Hepatocyte (in vitro differentiated cells): Measurements from ENCODE around the gene CDAN1. TPM values are rescaled to one million over a fixed set of nuclear protein-coding genes. Genes with fewer than 3 reads are reported as not detected.
A peak's percentile ranks its signal among the peaks of the same experiment; 100 is the strongest.

Experiments
- DNase-seq: peaks from one replicate; pipeline ENCODE4 v3.0.0-alpha.2; 2016; ENCODE audit warnings: low spot score
- H2AFZ ChIP-seq: fragments of 200-600 bp; sonication (generic); 2 replicates; pipeline ENCODE4 v1.6.0; 2016; ENCODE audit warnings: antibody characterized with exemption, mild to moderate bottlenecking
- H3K27ac ChIP-seq: fragments of 200-600 bp; sonication (generic); 2 replicates; pipeline ENCODE4 v1.5.1; 2016; ENCODE audit warnings: mild to moderate bottlenecking
- H3K27me3 ChIP-seq: fragments of 200-600 bp; sonication (generic); 2 replicates; pipeline ENCODE4 v1.6.1; 2016
- H3K36me3 ChIP-seq: fragments of 200-600 bp; sonication (generic); replicated peaks from 2 replicates; pipeline ENCODE4 v1.5.1; 2016; ENCODE audit warnings: low read depth; ENCODE audit not compliant: insufficient read depth
- H3K4me1 ChIP-seq: fragments of 200-600 bp; sonication (generic); 2 replicates; pipeline ENCODE4 v1.5.1; 2016; ENCODE audit warnings: mild to moderate bottlenecking, moderate library complexity; ENCODE audit not compliant: insufficient read depth
- H3K4me2 ChIP-seq: fragments of 200-600 bp; sonication (generic); 2 replicates; pipeline ENCODE4 v1.6.0; 2016
- H3K4me3 ChIP-seq: fragments of 200-600 bp; sonication (generic); 2 replicates; pipeline ENCODE4 v1.5.1; 2016; ENCODE audit warnings: mild to moderate bottlenecking
- H3K79me2 ChIP-seq: fragments of 200-600 bp; sonication (generic); 2 replicates; pipeline ENCODE4 v1.6.0; 2017; ENCODE audit warnings: mild to moderate bottlenecking
- H3K9me2 ChIP-seq: fragments of 200-600 bp; sonication (generic); replicated peaks from 2 replicates; pipeline ENCODE4 v1.6.0; 2017; ENCODE audit warnings: mild to moderate bottlenecking; ENCODE audit not compliant: insufficient read depth
- H3K9me3 ChIP-seq: fragments of 200-600 bp; sonication (generic); 2 replicates; pipeline ENCODE4 v1.5.1; 2016; ENCODE audit warnings: low read depth, mild to moderate bottlenecking
- H4K20me1 ChIP-seq: fragments of 200-600 bp; sonication (generic); 2 replicates; pipeline ENCODE4 v1.6.0; 2016; ENCODE audit warnings: mild to moderate bottlenecking; ENCODE audit not compliant: insufficient read depth, poor library complexity, severe bottlenecking
- CTCF ChIP-seq: fragments of 200-600 bp; sonication (generic); IDR thresholded peaks from 2 replicates; pipeline ENCODE4 v1.5.1; 2016; ENCODE audit warnings: antibody characterized with exemption, mild to moderate bottlenecking; ENCODE audit not compliant: poor library complexity
- EZH2 ChIP-seq: fragments of 200-600 bp; sonication (generic); IDR thresholded peaks from 2 replicates; pipeline ENCODE4 v1.6.1; 2016; ENCODE audit warnings: antibody characterized with exemption, mild to moderate bottlenecking, borderline replicate concordance
- EZH2phosphoT487 ChIP-seq: fragments of 200-600 bp; sonication (generic); IDR thresholded peaks from one replicate; pipeline ENCODE4 v1.6.1; 2018; ENCODE audit warnings: antibody characterized with exemption, mild to moderate bottlenecking, low read depth, moderate library complexity; ENCODE audit not compliant: unreplicated experiment, severe bottlenecking
- WGBS: methylation state at CpG from one replicate; pipeline ENCODE4 v1.1.6; 2016; ENCODE audit warnings: low lambda C conversion rate; ENCODE audit errors: missing lambda C conversion rate; 5-methylcytosine and 5-hydroxymethylcytosine counted together
- polyA plus RNA-seq: library from polyadenylated mRNA; unstranded; fragments of >200 nt; fragmentation: Nextera tagmentation; extraction: Ambion mirVana; gene quantifications from 2 replicates; pipeline ENCODE4 v1.2.1, GENCODE V29; 2016
- total RNA-seq: library from RNA; depleted of rRNA; stranded (reverse); fragments of >200 nt; gene quantifications from 2 replicates; pipeline ENCODE4 v1.2.3, GENCODE V29; 2014

Gene CDAN1
- total and polyA plus RNA-seq, 2 experiments from 2014 or later = 12.3 to 13.9 TPM

DNA sequence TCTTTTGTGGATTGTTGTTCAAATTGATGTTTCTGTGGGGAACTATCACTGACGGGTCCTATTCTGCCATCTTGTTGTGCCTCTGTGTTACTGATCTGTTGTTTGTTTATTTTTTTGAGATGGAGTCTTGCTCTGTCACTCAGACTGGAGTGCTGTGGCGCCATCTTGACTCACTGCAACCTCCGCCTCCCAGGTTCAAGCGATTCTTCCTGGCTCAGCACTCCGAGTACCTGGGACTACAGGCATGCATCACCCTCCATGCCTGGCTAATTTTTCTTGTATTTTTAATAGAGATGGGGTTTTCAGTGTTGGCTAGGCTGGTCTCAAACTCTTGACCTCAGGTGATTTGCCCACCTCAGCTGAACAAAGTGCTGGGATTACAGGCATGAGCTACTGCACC, 31.6 kb downstream of the CDAN1 start:
- TF ChIP-seq CTCF (no peak), EZH2phosphoT487 (no peak), EZH2 (no peak)
- Histone ChIP-seq H3K79me2 (no peaks in the 10 kb centered on the region), H3K27me3 (no peaks in the 10 kb centered on the region), H3K36me3 (no peaks in the 10 kb centered on the region), H3K9me3 (no peaks in the 10 kb centered on the region), H3K4me1 (no peaks in the 10 kb centered on the region), H3K4me2 (no peak overlapping the region), H3K27ac (no peak overlapping the region), H2AFZ (no peak overlapping the region), H4K20me1 (no peaks in the 10 kb centered on the region), H3K4me3 (no peak overlapping the region), H3K9me2 (no peaks in the 10 kb centered on the region)
- no peak for DNase-seq
- 95% methylated on average over 5 of the region's 5 CpGs for WGBS

DNA sequence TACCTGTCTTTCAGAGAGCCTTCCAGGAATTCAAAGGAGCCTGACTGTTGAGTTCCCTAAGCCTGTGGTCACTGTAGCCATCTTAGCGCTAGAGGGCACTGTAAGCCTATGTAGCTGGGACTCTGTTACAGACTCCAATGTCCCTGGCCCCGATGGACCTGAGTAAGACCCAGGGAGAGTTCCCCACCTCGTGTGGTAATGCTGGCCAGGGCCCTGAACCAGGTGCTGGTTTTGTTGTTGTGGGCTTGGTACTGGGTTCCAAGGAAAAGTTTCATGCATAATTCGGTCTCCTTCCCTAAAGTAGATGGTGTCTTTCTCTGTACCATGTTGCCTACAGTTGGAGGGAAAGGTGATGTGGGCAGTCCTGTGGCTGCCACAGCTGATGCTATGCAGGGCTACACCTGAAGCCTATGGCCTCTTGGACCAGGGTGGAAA, 32.4 kb downstream of the CDAN1 start:
- TF ChIP-seq CTCF (peak; percentile 79), EZH2phosphoT487 (no peak)
- Histone ChIP-seq H4K20me1 (no peaks in the 10 kb centered on the region), H3K27ac (no peak overlapping the region), H3K4me3 (no peak overlapping the region), H2AFZ (no peak overlapping the region), H3K9me3 (no peaks in the 10 kb centered on the region), H3K36me3 (no peaks in the 10 kb centered on the region), H3K4me1 (no peaks in the 10 kb centered on the region), H3K79me2 (no peaks in the 10 kb centered on the region), H3K9me2 (no peaks in the 10 kb centered on the region), H3K4me2 (no peak overlapping the region), H3K27me3 (no peaks in the 10 kb centered on the region)
- peak; percentile 85 for DNase-seq
- 33% methylated on average over 4 of the region's 4 CpGs for WGBS

DNA sequence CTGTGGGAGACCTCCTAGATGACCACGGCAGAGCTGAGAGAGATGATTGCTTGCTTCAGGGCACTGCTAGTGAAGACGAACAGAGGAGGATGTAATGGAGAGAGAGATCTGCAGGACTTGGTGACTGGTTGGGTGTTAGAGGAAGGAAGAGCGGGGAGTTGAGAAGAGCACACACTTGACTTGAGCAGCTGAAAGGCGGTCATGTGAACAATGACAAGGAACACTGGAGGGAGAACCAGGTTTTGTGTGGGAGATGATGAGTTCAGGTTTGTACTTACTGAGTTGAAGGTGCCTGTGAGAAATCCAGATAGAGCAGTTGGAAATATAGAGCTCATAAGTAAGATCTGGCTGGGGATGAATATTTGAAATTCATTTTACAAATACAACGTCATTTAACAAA, 40.3 kb downstream of the CDAN1 start:
- H3K79me2 ChIP-seq = no peaks in the 10 kb centered on the region
- no peak overlapping the region for H3K4me3 ChIP-seq
- peak; percentile 1 for DNase-seq
- no peak overlapping the region for H3K4me2 ChIP-seq
- H2AFZ ChIP-seq = no peak overlapping the region
- WGBS = 89% methylated on average over 5 of the region's 5 CpGs
- no peaks in the 10 kb centered on the region for H3K9me3 ChIP-seq
- H3K27me3 ChIP-seq = no peaks in the 10 kb centered on the region
- no peaks in the 10 kb centered on the region for H3K9me2 ChIP-seq
- H3K27ac ChIP-seq = no peak overlapping the region
- no peak for TF ChIP-seq CTCF
- no peak for TF ChIP-seq EZH2
- no peak for TF ChIP-seq EZH2phosphoT487
- no peaks in the 10 kb centered on the region for H3K36me3 ChIP-seq
- H3K4me1 ChIP-seq = no peaks in the 10 kb centered on the region
- H4K20me1 ChIP-seq = no peaks in the 10 kb centered on the region

DNA sequence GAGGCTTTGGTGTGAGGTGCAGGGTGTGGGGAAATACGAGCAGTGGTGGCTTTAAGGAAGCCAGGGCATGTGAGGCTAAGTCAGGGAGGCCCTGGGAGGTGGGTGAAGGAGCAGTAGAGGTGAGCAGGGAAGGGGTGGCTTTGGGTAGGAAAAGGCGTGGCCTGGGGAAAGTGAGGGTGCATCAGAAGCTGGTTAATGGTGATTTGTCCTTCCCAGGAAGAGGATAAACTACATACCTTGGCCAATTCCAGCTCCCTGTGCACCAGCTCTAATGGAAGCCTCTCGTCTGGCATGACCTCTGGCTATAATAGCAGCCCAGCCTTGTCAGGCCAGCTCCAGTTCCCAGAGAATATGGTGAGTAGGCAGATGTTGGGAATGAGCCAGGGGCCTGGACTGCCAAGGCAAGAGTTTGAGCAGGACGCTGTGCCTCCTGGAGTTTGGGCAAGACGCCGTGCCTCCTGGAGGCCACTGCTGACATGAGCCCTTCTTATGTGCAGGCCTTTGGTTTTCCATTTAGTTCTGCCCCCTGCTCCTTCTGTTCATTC, 41.3 kb downstream of the CDAN1 start:
- Histone ChIP-seq H2AFZ (no peak overlapping the region), H3K79me2 (no peaks in the 10 kb centered on the region), H3K9me2 (no peaks in the 10 kb centered on the region), H4K20me1 (no peaks in the 10 kb centered on the region), H3K9me3 (no peaks in the 10 kb centered on the region), H3K36me3 (no peaks in the 10 kb centered on the region), H3K4me3 (no peak overlapping the region), H3K27me3 (no peaks in the 10 kb centered on the region), H3K4me1 (no peaks in the 10 kb centered on the region), H3K4me2 (no peak overlapping the region), H3K27ac (no peak overlapping the region)
- peak; percentile 2 for DNase-seq
- 92% methylated on average over 6 of the region's 6 CpGs for WGBS
- TF ChIP-seq EZH2 (no peak), EZH2phosphoT487 (no peak), CTCF (no peak)
